Activated CD8-positive, alpha-beta memory T cell treated with anti-CD3 and anti-CD28 coated beads for 36 hours (primary cell): Measurements from ENCODE around the gene FBXO8. TPM values are rescaled to one million over a fixed set of nuclear protein-coding genes. Genes with fewer than 3 reads are reported as not detected.

Source experiments
- CTCF ChIA-PET: fragments of 350-600 bp; sonication (Branson Sonifier 250); formaldehyde crosslinking; loops from one replicate; lab custom pipeline; 2021; ENCODE audit warnings: antibody characterized with exemption; lab: Charles Lee
- POLR2A ChIA-PET: fragments of 350-600 bp; sonication (Branson Sonifier 250); formaldehyde crosslinking; loops from one replicate; lab custom pipeline; 2021; ENCODE audit warnings: antibody characterized with exemption; lab: Charles Lee
- total RNA-seq, 2 experiments: library from RNA; stranded (reverse); gene quantifications; one replicate each; pipeline ENCODE4 v1.2.3, GENCODE V29; 2021

Gene FBXO8
- total RNA-seq, 2 experiments from 2014 or later = 17.8 to 18.3 TPM

- CTCF ChIA-PET = interaction anchor here (0.6 kb wide), 1 partner anchor 252 kb away, joined by 3 read pairs; no protein-coding TSS in a partner anchor
Measured at GRCh38 chr4:174215961-174216680, 67.3 kb downstream of the FBXO8 start.

GRCh38 chr4:174215057-174215456 is 68.4 kb downstream of the FBXO8 start:
- POLR2A ChIA-PET = no interaction called here
- CTCF ChIA-PET = no interaction called here

More at GRCh38 chr4:174215961-174216680, 67.3 kb downstream of the FBXO8 start:
- POLR2A ChIA-PET = interaction anchor here (0.7 kb wide), 1 partner anchor 658 kb away, joined by 3 read pairs; no protein-coding TSS in a partner anchor

DNA sequence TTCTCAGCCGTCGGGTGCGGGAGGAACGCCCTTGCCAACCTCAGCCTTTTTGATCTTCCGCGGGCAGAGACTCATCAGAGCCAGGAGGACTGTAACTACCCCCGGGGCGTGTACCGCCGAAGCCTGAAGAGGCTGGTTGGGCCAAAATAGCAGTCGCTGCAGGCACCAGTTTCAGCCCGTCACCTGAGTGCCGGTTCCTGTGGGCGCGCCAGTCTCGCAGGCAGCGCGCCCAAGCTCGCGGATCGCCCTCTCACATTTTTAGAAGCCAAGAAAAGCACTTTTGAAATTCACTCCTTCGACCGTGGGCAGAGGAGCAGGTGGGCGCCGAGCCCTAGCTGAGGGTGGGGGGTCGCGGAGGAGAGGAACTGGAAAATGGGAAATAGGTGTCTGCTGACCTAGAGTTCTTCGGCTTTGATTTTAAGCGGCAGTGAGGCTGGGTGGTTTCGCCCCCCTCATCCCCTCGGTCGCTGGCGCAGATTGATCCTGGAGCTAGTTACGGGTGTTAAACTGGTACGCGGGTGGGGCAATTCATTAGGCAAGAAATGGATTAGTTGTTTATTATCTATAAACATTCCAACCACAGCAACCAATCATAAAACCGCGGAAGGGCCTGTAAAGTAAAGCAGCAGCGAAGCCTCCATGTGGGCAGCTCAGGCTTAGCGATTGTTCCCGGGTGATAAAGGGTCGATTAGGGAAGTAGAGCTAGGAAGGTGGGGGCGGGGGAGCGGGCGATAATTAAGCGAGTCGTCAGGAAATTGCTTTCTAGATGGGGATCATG is 69.2 kb downstream of the FBXO8 start:
- CTCF ChIA-PET = no interaction called here
- POLR2A ChIA-PET = no interaction called here

DNA sequence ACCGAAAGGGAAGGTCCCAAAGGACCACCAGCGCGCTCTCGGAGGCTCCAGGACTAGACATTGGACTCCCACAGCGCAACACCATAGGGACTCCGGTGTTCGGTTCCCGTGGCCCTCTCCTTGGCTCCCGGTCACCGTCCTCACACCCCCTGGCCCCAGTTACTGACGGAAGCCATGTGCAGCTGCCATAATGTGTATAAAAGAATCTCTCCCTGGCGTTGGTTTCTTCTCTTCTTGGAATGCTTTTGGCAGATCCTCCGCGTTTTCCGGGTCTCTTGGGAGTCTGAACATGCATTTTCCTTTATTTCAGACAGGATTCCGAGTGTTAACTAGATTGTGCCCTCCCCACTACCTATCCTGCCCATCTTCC is 69.8 kb downstream of the FBXO8 start:
- POLR2A ChIA-PET = no interaction called here
- CTCF ChIA-PET = no interaction called here

GRCh38 chr4:174212061-174212460 is 71.4 kb downstream of the FBXO8 start:
- CTCF ChIA-PET = interaction anchor here (1.2 kb wide), 1 partner anchor 8 kb away, joined by 4 read pairs; no protein-coding TSS in a partner anchor
- POLR2A ChIA-PET = no interaction called here

GRCh38 chr4:174211622-174212044 is 71.8 kb downstream of the FBXO8 start:
- POLR2A ChIA-PET = no interaction called here
- CTCF ChIA-PET = interaction anchor here (0.6 to 1.2 kb wide), 2 partner anchors 8 to 13 kb away, joined by 4 to 5 read pairs; no protein-coding TSS in a partner anchor

DNA sequence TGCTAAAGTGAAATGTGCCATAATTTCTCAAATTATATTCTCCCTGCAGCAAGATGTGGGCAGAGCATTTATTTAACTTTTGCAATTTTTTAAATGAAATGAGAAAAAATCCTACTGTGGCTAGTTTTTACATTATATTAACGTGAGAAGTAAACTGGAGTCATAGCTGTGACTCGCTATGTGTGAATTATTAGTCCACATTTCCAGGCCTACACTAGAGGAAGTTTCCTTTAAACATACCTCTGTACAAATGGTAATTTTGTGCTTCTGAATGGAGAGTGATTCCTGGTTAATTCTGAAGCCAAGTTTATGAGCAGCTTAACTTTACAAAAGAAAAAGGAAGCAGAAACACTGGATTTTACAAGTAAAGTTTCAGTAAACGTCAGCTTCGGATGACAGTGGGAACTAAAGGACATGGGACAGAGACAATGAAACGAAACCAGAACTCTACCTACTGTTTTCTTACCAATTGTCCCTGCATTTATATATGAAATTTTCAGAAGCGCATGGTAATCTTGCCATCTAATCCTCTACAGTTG is 72.4 kb downstream of the FBXO8 start:
- ChIA-PET CTCF (interaction anchor here (0.6 kb wide), 1 partner anchor 13 kb away, joined by 5 read pairs; no protein-coding TSS in a partner anchor), POLR2A (no interaction called here)

GRCh38 chr4:174210354-174210753 is 73.1 kb downstream of the FBXO8 start:
- ChIA-PET CTCF (no interaction called here), POLR2A (no interaction called here)

GRCh38 chr4:174209341-174209740 is 74.1 kb downstream of the FBXO8 start:
- ChIA-PET POLR2A (no interaction called here), CTCF (no interaction called here)

DNA sequence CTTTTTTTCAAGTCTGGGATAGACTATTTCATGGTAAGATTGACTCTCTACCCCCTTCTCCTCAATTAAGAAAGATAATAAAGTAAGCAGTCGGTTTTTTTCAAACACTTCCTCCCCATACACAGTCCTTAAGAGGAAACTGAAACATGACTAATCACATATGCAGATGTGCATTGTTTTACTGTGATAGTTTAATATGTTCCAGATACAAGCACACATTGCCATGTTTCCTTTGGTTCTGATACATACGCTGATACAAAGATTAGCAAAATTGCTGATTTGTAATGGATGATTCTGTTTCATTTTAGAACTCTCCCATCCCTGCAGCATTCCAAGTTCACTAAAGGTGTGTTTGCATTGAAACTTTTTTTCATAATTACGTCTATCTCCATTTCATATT is 76.1 kb downstream of the FBXO8 start:
- CTCF ChIA-PET = no interaction called here
- POLR2A ChIA-PET = no interaction called here

- ChIA-PET POLR2A (no interaction called here), CTCF (interaction anchor here (1.6 kb wide), 1 partner anchor 8 kb away, joined by 4 read pairs; no protein-coding TSS in a partner anchor)
Measured at GRCh38 chr4:174204164-174204831, 79.2 kb downstream of the FBXO8 start.

GRCh38 chr4:174201871-174202270 is 81.6 kb downstream of the FBXO8 start:
- POLR2A ChIA-PET = no interaction called here

GRCh38 chr4:174199735-174200134 is 83.7 kb downstream of the FBXO8 start:
- ChIA-PET CTCF (no interaction called here), POLR2A (no interaction called here)

More at GRCh38 chr4:174201871-174202270, 81.6 kb downstream of the FBXO8 start:
- CTCF ChIA-PET = no interaction called here

GRCh38 chr4:174198828-174199227 is 84.6 kb downstream of the FBXO8 start:
- ChIA-PET POLR2A (no interaction called here), CTCF (no interaction called here)

DNA sequence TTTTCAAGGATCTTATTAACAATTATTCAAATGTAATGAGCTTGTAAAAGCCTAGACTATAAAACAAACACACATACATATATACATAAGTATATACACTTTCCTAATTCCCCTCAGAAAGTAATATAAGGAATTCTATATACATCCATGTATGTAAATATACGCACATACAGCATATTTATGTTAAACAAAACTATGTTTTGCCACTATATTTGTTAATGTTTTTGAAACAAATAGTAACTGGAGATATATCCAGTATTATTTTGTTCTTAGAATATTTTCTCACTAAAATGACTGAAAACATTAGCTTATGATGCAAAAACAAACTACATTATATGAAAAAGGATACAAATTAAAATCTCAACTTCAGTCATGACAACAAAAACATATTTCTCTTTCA is 85.1 kb downstream of the FBXO8 start:
- CTCF ChIA-PET = no interaction called here

GRCh38 chr4:174193438-174194374 is 89.8 kb downstream of the FBXO8 start:
- ChIA-PET CTCF (no interaction called here), POLR2A (no interaction called here)

More for the DNA sequence above, 85.1 kb downstream of the FBXO8 start:
- POLR2A ChIA-PET = no interaction called here

DNA sequence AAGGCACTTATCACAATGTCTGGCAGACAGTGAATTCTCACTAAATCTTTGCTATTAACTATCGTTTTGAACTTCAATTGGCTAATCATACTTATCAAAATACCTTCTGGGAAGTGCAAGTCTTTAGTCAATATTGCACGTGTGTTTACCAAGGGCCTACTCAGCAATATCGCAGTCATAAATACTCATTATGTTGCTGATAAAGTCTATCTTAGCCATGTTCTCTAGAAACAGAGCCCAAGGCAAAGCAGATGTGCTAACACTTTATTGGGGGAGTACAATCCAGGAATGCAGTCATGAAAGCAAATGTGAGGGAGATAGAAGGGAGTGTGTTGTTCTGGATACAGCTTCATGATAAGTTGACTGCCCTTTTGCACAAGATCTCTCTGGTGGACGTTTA is 90.5 kb downstream of the FBXO8 start:
- POLR2A ChIA-PET = no interaction called here
- CTCF ChIA-PET = interaction anchor here (1.0 kb wide), 1 partner anchor 13 kb away, joined by 3 read pairs; no protein-coding TSS in a partner anchor

GRCh38 chr4:174190832-174191500 is 92.5 kb downstream of the FBXO8 start:
- ChIA-PET POLR2A (no interaction called here), CTCF (no interaction called here)
